GM21367 (cell line): ENCODE data around the gene CSGALNACT2.

Experiments used
- ATAC-seq: cut with Tn5 transposase; IDR thresholded peaks from one replicate; pipeline ENCODE4 v1.9.1; 2021; ENCODE audit not compliant: unreplicated experiment

The CSGALNACT2 gene

GRCh38 chr10:43123361-43124093 is 14.7 kb upstream of the CSGALNACT2 start:
- ATAC-seq, result no peak

- ATAC-seq, result no peak
These were observed 14.1 kb upstream of the CSGALNACT2 start for GRCh38 chr10:43124094-43124521.

GRCh38 chr10:43124574-43125273 is 13.5 kb upstream of the CSGALNACT2 start:
- no peak for ATAC-seq

GRCh38 chr10:43125274-43125845 is 12.9 kb upstream of the CSGALNACT2 start:
- ATAC-seq, result no peak

GRCh38 chr10:43125881-43126731 is 12.1 kb upstream of the CSGALNACT2 start:
- ATAC-seq, result no peak

- peak; percentile 36 for ATAC-seq
These were observed 11.4 kb upstream of the CSGALNACT2 start for GRCh38 chr10:43126759-43127424.

- no peak for ATAC-seq
These were observed 10.8 kb upstream of the CSGALNACT2 start for GRCh38 chr10:43127442-43127841.

GRCh38 chr10:43128331-43128730 is 9.9 kb upstream of the CSGALNACT2 start:
- ATAC-seq, result no peak

GRCh38 chr10:43128958-43129706 is 9.1 kb upstream of the CSGALNACT2 start:
- peak; percentile 75 for ATAC-seq

- ATAC-seq, result no peak
These were observed 7.5 kb upstream of the CSGALNACT2 start for GRCh38 chr10:43130770-43131171.

- no peak for ATAC-seq
These were observed 7.0 kb upstream of the CSGALNACT2 start for GRCh38 chr10:43131256-43131655.

- ATAC-seq, result no peak
These were observed 6.3 kb upstream of the CSGALNACT2 start for GRCh38 chr10:43131906-43132305.

- ATAC-seq, result no peak
These were observed 5.1 kb upstream of the CSGALNACT2 start for GRCh38 chr10:43132867-43133787.

GRCh38 chr10:43134126-43134905 is 3.9 kb upstream of the CSGALNACT2 start:
- ATAC-seq, result no peak

- ATAC-seq, result no peak
These were observed 3.2 kb upstream of the CSGALNACT2 start for GRCh38 chr10:43135064-43135463.

GRCh38 chr10:43135656-43136055 is 2.6 kb upstream of the CSGALNACT2 start:
- no peak for ATAC-seq

GRCh38 chr10:43136432-43136831 is 1.8 kb upstream of the CSGALNACT2 start:
- no peak for ATAC-seq
